Stimulated activated naive CD8-positive, alpha-beta T cell treated with anti-CD3 and anti-CD28 coated beads, Interleukin-15, Interleukin-2, amounts not matched to agents 100 U/mL and 50 U/mL, for 24 hours (primary cell): ENCODE data around the gene SPHK2.
"Not testable (repeated sequence)": the region's sequence is repeated elsewhere in the genome, so short reads cannot be mapped to it uniquely, and the experiment has no call there.

Source experiments
- ATAC-seq: fragments of 150-1000 bp; cut with Tn5 transposase; one replicate; pipeline ENCODE4 v1.10.0; 2021
- DNase-seq: peaks from one replicate; pipeline ENCODE4 v3.0.0; 2021

SPHK2 gene, protein sequence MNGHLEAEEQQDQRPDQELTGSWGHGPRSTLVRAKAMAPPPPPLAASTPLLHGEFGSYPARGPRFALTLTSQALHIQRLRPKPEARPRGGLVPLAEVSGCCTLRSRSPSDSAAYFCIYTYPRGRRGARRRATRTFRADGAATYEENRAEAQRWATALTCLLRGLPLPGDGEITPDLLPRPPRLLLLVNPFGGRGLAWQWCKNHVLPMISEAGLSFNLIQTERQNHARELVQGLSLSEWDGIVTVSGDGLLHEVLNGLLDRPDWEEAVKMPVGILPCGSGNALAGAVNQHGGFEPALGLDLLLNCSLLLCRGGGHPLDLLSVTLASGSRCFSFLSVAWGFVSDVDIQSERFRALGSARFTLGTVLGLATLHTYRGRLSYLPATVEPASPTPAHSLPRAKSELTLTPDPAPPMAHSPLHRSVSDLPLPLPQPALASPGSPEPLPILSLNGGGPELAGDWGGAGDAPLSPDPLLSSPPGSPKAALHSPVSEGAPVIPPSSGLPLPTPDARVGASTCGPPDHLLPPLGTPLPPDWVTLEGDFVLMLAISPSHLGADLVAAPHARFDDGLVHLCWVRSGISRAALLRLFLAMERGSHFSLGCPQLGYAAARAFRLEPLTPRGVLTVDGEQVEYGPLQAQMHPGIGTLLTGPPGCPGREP

DNA sequence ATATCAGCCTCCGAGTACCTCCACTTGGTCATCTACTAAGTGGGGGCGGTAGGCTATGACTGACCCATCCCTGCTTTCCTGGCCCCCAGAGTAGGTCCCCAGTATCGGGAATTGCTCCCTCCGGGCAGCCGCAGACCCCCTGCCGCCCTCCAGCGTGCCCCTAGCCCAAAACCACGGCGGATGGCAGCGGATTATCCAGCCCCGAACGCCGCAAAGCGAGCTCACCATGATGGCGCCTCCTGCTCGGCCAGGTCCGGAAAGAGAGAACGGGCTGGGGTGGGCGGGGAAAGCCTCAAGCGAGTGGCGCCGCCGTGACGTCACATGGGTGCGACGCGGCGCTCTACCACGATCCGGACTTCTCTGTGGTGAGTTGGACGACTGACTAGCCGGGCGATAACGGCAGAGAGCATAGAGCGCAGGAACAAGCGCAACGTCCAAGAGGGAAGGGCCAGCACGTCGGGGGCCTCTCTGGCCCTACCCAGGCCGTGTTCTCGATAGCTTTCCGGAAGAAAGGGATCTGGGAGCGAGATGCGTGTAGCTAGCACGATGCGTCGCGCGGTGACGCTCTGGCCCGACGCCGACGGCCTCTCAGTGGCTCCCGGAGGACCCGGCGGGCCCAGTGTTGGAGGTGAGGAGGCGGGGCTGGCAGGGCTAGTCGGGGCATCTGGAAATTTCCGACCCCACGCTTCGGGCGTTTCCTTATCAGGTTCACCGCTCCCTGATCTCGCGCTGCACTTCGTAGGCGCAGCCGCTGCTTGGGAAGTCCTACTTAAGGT lies at the start of gene SPHK2, which contains the start of gene RPL18:
TSS of gene SPHK2 (plus strand) at position 591 of the 776 bp plus-strand sequence. CDS start 1,009 bp downstream, outside the sequence.
TSS of gene RPL18 (minus strand) at position 263 of the 776 bp plus-strand sequence. CDS start at position 228, 35 bp downstream.
- DNase-seq, result peak; percentile 94
- ATAC-seq, result peak; percentile 86

DNA sequence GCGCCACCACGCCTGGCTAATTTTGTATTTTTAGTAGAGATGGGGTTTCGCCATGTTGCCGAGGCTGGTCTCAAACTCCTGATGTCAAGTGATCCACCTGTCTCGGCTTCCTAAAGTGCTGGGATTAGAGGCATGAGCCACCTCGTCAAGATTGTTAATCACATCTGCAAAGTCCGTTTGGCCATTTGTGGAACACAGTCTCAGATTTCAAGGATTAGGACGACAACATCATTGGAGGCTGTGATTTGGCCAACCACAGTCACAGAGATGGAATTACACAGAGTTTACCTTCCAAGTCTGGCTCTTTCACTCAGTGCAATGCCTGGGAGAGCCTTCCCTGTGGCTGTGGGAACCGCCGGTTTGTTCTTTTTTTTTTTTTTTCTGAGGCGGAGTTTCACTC lies 49.5 kb upstream of the SPHK2 start:
- no peak for DNase-seq
- no peak for ATAC-seq

DNA sequence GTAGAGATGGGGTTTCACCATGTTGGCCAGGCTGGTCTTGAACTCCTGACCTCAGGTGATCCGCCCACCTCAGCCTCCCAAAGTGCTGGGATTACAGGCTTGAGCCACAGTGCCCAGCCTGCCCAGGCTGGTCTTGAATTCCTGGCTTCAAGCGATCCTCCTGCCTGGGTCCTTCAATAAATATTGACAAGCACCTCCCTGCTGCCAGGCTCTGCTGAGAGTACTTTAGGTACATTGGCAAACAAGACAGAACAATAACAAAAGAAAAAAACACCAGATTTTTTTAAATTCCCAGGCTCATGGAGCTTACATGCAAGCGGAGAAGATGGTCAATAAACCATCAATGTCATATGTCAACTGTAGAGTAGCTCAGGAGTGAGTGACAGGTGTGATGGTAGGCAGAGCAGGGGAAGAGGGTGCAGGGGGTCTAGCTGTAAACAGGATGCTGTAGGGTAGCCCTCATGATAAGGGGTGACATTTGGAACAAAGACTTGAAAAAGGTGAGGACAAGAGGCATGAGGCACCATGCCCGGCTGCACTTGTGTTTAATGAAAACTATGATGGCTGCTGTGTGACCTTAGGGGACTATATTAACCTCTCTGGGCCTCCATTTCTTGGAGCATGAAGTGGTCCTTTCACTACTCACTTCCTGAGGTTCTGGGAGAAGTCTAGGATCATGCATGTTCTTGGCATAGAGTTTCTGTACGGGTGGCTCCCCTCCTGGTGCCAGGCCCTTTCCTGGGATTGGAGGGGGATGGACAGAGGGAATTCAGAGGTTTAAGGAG lies 47.7 kb upstream of the SPHK2 start:
- DNase-seq (no peak), ATAC-seq (no peak)

DNA sequence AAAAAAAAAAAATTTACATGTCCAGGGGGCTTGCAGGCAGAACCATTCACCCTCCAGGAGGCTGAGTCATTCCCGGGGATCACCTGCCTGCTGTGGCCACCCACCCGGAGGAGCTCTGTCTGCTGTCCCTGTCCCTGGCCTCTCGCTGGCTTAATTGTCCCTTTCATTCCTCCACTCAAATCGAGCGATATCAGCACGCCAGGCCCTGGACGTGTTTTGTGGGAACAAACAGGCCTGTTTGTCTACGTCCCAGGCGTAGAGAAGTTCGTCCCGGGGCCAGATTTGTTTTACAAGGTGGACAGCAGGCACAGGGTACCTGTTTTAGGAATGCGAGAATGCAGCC lies 46.2 kb upstream of the SPHK2 start:
- ATAC-seq, result no peak
- DNase-seq, result no peak

DNA sequence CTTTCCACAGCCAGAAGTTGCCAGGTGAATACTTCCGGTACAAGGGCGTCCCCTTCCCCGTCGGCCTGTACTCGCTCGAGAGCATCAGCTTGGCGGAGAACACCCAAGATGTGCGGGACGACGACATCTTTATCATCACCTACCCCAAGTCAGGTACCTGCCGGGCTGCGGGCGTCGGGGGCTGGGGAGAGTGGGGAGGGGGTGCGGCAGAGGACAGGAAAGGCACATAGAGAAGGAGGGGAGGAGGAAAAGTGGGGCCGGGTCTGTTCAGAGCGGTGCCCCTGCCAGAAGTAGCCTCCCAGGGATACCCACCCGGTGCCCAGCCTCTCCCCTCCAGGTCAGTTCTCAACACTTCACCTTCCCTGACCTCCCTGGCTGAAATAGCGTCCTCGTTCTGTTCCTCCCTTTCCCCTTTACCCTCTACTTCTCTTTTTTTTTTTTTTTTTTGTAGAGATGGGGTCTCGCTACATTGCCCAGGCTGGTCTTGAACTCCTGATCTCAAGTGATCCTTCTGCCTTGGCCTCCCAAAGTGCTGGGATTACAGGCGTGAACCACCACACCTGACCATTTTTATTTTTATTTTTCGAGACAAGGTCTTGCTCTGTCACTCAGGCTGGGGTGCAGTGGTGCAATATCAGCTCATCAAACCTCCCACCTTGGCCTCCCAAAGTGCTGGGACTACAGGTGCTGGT lies 43.2 kb upstream of the SPHK2 start:
- DNase-seq, result no peak
- no peak for ATAC-seq

DNA sequence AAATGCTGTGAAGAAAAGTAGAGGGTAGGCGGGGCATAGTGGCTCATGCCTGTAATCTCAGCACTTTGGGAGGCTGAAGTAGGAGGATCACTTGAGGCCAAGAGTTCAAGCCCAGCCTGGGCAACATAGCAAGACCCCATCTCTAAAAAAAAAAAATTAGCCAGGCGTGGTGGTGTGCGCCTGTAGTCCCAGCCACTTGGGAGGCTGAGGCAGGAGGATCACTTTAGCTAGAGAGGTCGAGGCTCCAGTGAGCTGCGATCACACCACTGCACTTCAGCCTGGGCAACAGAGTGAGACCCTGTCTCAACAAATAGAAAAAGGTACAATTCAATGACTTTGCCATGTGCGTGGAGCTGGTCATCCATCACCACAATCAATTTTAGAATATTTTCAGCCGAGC lies 41.4 kb upstream of the SPHK2 start:
- not testable (repeated sequence) for DNase-seq, ATAC-seq

DNA sequence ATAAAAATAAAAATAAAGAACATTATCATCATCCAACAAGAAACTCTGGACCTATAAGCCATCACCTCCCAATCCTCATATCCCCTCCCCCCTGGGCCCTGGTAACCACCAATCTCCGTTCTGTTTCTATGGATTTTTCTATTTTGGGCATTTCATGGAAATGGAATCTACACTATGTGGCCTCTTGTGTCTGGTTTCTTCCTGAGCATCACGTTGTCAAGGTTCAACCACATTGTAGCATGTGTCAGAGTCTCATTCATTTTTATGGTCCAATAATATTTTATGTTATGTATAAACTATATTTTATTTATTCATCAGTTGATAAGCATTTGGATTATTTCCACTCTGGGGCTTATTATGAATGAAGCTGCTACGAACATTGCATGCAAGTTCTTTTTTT lies 40.4 kb upstream of the SPHK2 start:
- no peak for DNase-seq
- no peak for ATAC-seq

DNA sequence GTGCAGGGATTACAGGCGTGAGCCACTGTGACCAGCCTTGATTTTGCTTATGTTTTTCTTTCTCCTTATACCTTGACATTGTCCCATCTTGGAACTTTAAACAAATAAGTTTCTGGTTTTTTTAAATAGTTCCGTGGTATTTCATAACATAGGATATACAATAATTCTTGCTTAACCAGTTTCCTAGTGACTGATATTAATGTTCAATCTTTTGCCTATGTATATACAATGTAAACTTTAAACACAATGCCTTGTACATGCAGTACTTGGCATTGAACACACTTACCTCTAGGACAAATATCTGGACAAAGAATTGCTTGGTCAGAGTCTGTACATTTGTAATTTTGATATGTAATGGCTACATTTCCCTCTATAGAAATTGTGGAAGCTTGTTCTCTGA lies 37.1 kb upstream of the SPHK2 start:
- ATAC-seq, result no peak
- DNase-seq, result no peak

DNA sequence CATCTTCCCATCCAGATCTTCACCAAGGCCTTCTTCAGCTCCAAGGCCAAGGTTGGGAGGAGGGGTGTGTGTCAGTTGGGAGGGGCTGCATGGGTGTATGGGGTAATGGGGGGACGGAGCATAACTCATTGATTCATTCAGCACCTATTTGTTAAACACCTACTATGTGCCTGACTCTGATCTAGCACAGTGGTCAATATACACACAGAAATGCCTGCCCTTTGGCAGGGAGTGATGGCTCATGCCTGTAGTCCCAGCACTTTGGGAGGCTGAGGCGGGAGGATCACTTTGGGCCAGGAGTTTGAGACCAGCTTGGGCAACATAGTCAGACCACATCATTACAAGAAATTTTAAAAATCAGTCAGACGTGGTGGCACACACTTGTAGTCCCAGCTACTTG lies 31.9 kb upstream of the SPHK2 start:
- DNase-seq (no peak), ATAC-seq (no peak)

DNA sequence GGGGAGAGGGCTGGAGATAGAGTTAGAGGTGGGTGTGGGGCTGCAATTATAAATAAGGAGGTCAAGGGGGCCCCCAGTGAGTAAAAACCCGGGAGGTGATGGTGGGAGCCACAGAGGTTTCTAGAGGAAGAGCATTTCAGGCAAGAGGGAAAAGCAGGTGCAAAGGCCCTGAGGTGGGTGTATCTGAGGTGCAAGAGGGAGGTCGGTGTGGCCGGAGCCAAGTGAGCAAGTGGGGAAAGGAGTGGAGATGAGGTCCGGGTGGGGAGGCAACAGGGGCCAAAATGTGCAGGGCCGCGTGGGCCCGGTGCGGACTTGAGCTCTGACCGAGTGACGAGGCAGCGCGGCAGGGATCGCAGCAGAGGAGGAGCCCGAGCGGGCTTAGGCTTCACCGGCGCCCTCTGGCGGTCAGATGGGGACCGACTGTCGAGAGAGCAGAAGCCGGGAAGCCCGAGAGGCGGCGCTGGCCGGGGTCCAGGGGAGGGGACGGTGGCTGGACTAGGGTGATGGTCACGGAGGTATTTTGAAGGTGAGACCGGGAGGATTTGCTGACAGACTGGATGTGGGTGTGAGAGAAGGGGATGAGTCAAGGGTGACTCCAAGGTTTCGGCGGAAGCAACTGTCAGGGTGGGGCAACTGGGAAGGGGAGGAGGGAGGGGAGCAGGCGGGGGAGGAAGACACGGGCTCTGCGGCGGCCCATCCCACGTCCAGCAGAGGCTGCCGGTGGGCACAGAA lies 30.5 kb upstream of the SPHK2 start:
- ATAC-seq (peak; percentile 85), DNase-seq (peak; percentile 95)

DNA sequence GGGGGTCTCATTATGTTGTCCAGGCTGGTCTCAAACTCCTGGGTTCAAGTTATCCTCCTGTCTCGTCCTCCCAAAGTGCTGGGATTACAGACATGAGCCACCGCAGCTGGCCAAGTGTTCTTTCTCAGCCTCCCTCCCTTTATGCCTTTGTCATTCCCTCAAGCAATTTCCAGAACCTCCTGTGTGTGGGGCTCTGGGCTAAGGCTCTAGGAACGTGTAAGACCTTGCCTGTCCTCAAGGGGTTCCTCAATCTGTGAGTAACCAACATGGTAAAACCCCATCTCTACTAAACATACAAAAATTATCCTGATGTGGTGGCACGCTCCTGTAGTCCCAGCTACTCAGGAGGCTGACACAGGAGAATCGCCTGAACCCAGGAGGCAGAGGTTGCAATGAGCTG lies 28.3 kb upstream of the SPHK2 start:
- no peak for ATAC-seq
- no peak for DNase-seq

DNA sequence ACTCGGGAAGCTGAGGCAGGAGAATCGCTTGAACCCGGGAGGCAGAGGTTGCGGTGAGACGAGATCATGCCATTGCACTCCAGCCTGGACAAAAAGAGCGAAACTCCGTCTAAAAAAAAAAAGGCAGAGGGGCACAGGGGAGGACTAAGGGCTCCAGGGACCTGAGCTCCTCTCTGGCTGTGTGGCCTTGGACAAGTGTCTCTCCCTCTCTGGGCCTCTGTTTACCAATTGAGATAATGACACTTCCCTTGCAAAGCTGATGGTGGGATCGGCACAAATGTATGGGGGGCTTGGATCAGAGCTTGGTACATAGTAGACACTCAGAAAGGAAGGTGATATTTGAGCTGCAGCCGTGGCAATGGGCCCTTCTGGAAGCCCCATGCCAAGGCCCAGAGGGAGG lies 24.1 kb upstream of the SPHK2 start:
- ATAC-seq (no peak), DNase-seq (no peak)

DNA sequence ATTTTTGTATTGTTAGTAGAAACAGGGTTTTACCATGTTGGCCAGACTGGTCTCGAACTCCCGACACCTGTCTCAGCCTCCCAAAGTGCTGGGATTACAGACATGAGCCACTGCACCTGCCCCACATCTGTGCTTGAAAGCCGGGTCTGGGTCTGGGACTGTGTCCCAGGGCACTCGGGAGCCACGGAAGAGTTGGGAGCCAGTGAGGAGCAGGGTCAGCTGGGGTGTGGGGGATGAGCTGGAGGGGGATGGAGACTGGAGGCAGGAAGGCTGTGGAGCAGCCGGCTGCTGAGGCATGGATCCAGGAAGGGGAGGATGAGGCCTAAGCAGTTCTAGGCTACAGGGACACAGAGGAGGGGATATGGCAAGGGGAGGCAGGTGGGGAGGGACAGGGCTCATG lies 23.5 kb upstream of the SPHK2 start:
- no peak for DNase-seq
- ATAC-seq, result no peak

DNA sequence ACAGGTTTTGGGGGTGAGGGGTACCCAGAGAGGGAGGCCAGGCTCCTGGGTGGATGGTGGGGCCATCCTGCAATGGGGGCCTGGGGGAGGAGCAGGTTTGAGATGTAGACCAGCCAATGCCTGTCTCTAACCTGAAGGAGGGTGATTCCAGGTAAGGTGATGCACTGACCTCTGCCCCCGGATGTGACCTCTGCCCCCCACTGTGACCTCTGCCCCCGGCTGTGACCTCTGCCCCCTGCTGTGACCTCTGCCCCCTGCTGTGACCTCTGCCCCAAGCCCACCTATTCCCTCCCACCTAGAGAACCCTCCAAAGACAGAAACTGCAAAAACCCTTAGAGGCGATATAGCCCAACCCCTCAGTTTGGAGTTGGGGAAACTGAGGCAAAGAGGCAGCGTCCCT lies 23.1 kb upstream of the SPHK2 start:
- DNase-seq, result no peak
- no peak for ATAC-seq

DNA sequence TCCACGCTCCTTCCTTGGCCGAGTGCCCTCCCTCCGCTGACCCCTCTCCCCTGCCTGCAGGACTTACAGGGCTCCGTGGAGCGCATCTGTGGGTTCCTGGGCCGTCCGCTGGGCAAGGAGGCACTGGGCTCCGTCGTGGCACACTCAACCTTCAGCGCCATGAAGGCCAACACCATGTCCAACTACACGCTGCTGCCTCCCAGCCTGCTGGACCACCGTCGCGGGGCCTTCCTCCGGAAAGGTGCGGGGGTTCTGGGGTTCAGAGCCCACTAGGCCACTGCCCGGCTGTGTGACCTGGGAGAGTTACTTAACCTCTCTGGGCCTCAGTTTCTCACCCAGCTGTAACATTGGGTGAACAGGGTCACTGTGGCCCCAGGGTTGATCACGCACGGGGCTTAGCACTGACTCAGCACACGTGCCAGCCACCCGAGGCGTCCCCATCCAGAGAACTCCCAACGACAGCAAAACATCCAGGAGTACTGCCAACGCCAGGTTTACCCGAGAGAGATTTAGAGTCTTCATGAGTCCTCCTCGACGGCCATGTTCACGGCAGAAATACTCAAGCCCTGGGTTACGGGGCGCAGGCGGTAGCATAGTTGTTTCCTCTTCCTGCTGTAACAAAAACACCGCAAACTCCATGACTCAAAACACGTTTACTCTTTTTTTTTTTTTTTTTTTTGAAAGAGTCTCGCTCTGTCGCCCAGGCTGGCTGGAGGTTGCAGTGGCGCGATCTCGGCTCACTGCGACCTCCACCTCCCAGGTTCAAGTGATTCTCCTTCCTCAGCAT lies 22.4 kb upstream of the SPHK2 start:
- ATAC-seq (peak; percentile 32), DNase-seq (peak; percentile 21)

DNA sequence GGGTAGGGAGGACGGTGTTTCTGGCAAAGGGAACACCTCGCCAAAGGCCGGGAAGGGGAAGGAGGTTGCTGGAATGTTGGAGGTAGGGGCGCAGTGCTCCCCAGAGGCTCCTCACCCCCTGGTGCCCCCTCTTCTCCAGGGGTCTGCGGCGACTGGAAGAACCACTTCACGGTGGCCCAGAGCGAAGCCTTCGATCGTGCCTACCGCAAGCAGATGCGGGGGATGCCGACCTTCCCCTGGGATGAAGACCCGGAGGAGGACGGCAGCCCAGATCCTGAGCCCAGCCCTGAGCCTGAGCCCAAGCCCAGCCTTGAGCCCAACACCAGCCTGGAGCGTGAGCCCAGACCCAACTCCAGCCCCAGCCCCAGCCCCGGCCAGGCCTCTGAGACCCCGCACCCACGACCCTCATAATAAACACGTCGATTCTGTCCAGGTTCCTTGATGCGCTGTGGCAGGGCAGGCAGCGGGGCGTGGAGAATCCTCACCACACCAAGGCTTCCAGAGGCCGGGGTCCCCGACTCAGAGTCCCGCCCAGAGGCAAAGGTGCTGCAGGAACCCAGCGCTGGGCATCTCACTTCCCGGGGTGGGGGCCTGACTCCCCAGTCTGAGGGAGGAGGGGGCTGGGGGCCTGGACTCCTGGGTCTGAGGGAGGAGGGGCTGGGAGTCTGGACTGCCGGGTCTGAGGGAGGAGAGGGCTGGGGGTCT lies 20.2 kb upstream of the SPHK2 start:
- no peak for DNase-seq

DNA sequence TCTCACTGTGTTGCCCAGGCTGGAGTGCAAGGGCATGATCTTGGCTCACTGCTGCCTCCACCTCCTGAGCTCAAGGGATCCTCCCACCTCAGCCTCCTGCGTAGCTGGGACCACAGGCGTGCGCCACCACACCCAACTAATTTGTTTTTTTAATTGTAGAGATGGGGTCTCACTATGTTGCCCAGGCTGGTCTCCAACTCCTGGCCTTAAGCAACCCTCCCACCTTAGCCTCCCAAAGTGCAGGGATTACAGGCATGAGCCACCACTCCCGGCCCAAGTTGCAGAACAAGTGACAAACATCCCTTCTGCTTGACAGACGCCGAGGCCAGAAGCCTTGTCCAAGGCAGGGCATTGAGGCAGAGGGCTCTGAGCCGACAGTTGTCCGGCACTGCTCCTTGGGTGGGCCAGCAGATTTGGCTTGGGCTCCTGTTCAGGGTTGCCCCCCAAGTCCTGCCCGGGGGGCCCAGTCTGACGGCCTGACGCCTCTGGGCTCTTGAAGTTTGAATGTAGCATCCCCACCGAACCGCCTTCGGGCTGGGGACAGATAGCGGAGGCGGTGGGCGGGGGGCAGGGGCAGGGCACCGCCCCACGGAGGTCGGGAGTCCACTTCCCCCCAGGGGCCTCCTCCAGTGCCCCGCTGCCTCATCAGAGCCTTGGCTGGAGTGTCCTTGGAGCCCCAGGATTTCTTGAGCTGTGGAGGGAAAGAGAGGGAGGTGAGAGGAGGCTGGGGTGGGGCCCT lies 18.5 kb upstream of the SPHK2 start:
- DNase-seq, result no peak
- ATAC-seq, result no peak

More for the DNA sequence above, 20.2 kb upstream of the SPHK2 start:
- ATAC-seq, result no peak

DNA sequence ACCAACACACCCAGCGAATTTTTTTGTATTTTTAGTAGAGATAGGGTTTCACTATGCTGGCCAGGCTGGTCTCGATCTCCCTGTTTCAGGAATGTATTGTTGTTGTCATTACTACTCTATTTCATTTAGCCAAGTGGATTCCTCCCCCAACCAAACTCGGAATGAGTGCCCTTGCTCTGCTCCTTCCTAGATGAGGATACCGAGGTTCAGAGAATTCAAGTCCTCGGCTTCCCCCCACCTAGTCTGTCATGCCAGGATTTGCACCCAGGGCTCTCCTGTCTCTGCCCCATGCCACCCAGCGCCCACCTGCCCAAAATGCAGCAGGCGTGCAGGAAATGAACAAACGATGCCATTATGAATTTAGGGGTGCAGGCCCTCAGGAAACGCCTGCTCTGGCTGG lies 16.3 kb upstream of the SPHK2 start:
- ATAC-seq (no peak), DNase-seq (no peak)

DNA sequence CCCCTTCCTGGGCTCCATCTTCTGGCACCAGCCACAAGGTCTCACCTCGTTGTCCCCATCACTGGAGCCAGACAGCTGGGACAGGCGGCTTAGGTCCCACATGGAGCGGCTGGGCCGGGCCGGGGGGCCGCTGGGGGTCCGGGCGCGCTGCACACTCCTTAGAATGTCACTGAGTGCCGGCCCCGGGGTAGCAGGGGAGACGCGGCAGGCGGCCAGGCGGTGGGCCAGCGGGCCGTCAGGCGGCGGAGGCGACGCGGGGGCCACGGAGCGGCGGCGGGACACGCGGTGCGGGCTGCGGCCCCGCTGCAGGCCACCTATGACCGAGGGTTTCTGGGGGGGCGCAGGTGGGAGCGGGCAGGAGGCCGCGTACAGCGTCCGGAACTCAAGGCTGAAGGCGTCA lies 15.9 kb upstream of the SPHK2 start:
- no peak for ATAC-seq

More for the DNA sequence above, 15.9 kb upstream of the SPHK2 start:
- DNase-seq, result no peak
